HepG2 (cell line): ENCODE results near the gene PDE3A. TPM values are rescaled to one million over a fixed set of nuclear protein-coding genes. Genes with fewer than 3 reads are reported as not detected.

ENCODE experiments used
- ATAC-seq: fragments of 200-7000 bp; cut with Tn5 transposase; 3 replicates; pipeline ENCODE4 v1.9.1; 2020; ENCODE audit warnings: mild to moderate bottlenecking, moderate library complexity
- BruUV-seq: library from RNA; stranded (reverse); fragments of 400-500 nt; replicated peaks from 2 replicates; lab custom pipeline; 2021; lab: Mats Ljungman, UMichigan
- CTCF ChIA-PET: fragments of 300-600 bp; formaldehyde crosslinking; extraction: SDS; loops from one replicate; lab custom pipeline; 2021; ENCODE audit warnings: low total read pairs, inconsistent platforms, low intra/inter-chr PET ratio; lab: Yijun Ruan, JAX
- POLR2A ChIA-PET: fragments of 350-600 bp; sonication (Branson Sonifier 250); formaldehyde crosslinking; loops from one replicate; lab custom pipeline; 2020; ENCODE audit warnings: antibody characterized with exemption, inconsistent platforms; lab: Yijun Ruan, JAX
- DNase-seq: peaks from one replicate; pipeline ENCODE4 v3.0.0-alpha.2; 2015; ENCODE audit warnings: low spot score
- FAIRE-seq: peaks from 3 replicates; lab custom pipeline; 2011; peaks lifted over from hg19 to GRCh38; lab: Jason Lieb, UNC
- H2AFZ ChIP-seq: one replicate; pipeline ENCODE4 v1.6.1; 2011; ENCODE audit warnings: low read length, inconsistent platforms
- H3K27ac ChIP-seq: fragments of 300-600 bp; 3 replicates; pipeline ENCODE4 v1.8.0; 2011; ENCODE audit warnings: mixed run types, mild to moderate bottlenecking, mixed read lengths, low read length, inconsistent platforms; ENCODE audit not compliant: insufficient read depth; ENCODE audit errors: extremely low read length
- H3K27me3 ChIP-seq, 2 experiments: fragments of 200-600 bp in 1 of 2; 2 replicates in 1 of 2; 3 replicates in 1 of 2; pipeline versions ENCODE4 v1.6.0 to v1.8.0; 2011; ENCODE audit warnings: low read length in 2 of 2, mild to moderate bottlenecking in 2 of 2, moderate library complexity in 2 of 2, inconsistent platforms in 1 of 2; ENCODE audit not compliant: insufficient read depth in 2 of 2, control insufficient read depth in 1 of 2
- H3K36me3 ChIP-seq, 2 experiments: fragments of 200-600 bp in 1 of 2; replicated peaks in 1 of 2; 2 replicates in 1 of 2; 3 replicates in 1 of 2; pipeline versions ENCODE4 v1.5.1 to v1.8.0; 2011; ENCODE audit warnings: low read length in 2 of 2, inconsistent platforms in 1 of 2; ENCODE audit not compliant: insufficient read depth in 2 of 2, control insufficient read depth in 1 of 2
- H3K4me1 ChIP-seq: 2 replicates; pipeline ENCODE4 v1.5.1; 2012; ENCODE audit warnings: low read length, inconsistent platforms; ENCODE audit not compliant: insufficient read depth
- H3K4me2 ChIP-seq: 2 replicates; pipeline ENCODE4 v1.6.0; 2011; ENCODE audit warnings: low read depth, low read length, inconsistent platforms
- H3K4me3 ChIP-seq, 3 experiments: fragments of 200-600 bp in 1 of 3; sonication (generic), shearing (Covaris generic) in 1 of 3; replicated peaks in 1 of 3; 2 replicates each; pipeline ENCODE4 v1.5.1; 2011 to 2016; ENCODE audit warnings: low read length in 3 of 3, inconsistent platforms in 2 of 3, low read depth in 2 of 3, mild to moderate bottlenecking in 2 of 3, control low read depth in 1 of 3, mixed read lengths in 1 of 3; ENCODE audit not compliant: insufficient read depth in 1 of 3
- H3K79me2 ChIP-seq: one replicate; pipeline ENCODE4 v1.6.1; 2011; ENCODE audit warnings: low read length, inconsistent platforms; ENCODE audit not compliant: insufficient read depth
- H3K9ac ChIP-seq: 2 replicates; pipeline ENCODE4 v1.6.0; 2011; ENCODE audit warnings: mild to moderate bottlenecking, low read depth, low read length, inconsistent platforms; ENCODE audit not compliant: insufficient read depth
- H3K9me3 ChIP-seq: 2 replicates; pipeline ENCODE4 v1.5.1; 2012; ENCODE audit warnings: mild to moderate bottlenecking, low read length
- H4K20me1 ChIP-seq: 2 replicates; pipeline ENCODE4 v1.6.0; 2011; ENCODE audit warnings: inconsistent platforms, mild to moderate bottlenecking, low read length, moderate library complexity; ENCODE audit not compliant: insufficient read depth
- AHR ChIP-seq: IDR thresholded peaks from 2 replicates; pipeline ENCODE4 v1.6.1; 2018; ENCODE audit warnings: missing genetic modification reagents, missing compliant biosample characterization
- BORCS8-MEF2B ChIP-seq: sonication (generic); formaldehyde crosslinking; IDR thresholded peaks from 2 replicates; pipeline ENCODE4 v1.8.0; 2022; ENCODE audit warnings: mild to moderate bottlenecking, missing genetic modification reagents
- CREB1 ChIP-seq, 2 experiments: fragments of 450-650 bp in 1 of 2; IDR thresholded peaks; 2 replicates each; pipeline ENCODE4 v1.6.1; 2016 to 2017; ENCODE audit warnings: control low read depth in 1 of 2, mild to moderate bottlenecking in 1 of 2, missing compliant biosample characterization in 1 of 2, missing genetic modification characterization in 1 of 2
- EHMT2 ChIP-seq: fragments of 200-600 bp; sonication (generic); IDR thresholded peaks from 2 replicates; pipeline ENCODE4 v1.7.0; 2017; ENCODE audit warnings: antibody characterized with exemption, low read depth, low read length, borderline replicate concordance
- FOXA1 ChIP-seq, 2 experiments: fragments of 450-650 bp in 1 of 2; sonication (generic) in 1 of 2; formaldehyde crosslinking in 1 of 2; IDR thresholded peaks; 2 replicates each; pipeline versions ENCODE4 v1.4.0 to v1.6.1; 2016 to 2020; ENCODE audit warnings: missing genetic modification reagents in 1 of 2
- REPIN1 ChIP-seq: sonication (generic); formaldehyde crosslinking; IDR thresholded peaks from 2 replicates; pipeline ENCODE4 v1.8.0; 2022; ENCODE audit warnings: missing genetic modification reagents, low read depth, mild to moderate bottlenecking, borderline replicate concordance
- TEAD3 ChIP-seq: optimal IDR thresholded peaks from 2 replicates; pipeline ENCODE3; 2016; ENCODE audit warnings: borderline replicate concordance
- ZBTB20 ChIP-seq: sonication (generic); formaldehyde crosslinking; IDR thresholded peaks from 2 replicates; pipeline ENCODE4 v1.8.1; 2023; ENCODE audit warnings: missing genetic modification reagents, low read depth, mild to moderate bottlenecking, borderline replicate concordance
- ZFP36 ChIP-seq: fragments of 150-350 bp; IDR thresholded peaks from 2 replicates; pipeline ENCODE4 v1.6.1; 2018; ENCODE audit warnings: borderline replicate concordance, low read length, low read depth; ENCODE audit not compliant: partially characterized antibody
- ZNF264 ChIP-seq: sonication (generic); formaldehyde crosslinking; IDR thresholded peaks from 2 replicates; pipeline ENCODE4 v1.4.0; 2020; ENCODE audit warnings: missing genetic modification reagents
- ZNF280B ChIP-seq: sonication (generic); formaldehyde crosslinking; IDR thresholded peaks from 2 replicates; pipeline ENCODE4 v1.5.0; 2020; ENCODE audit warnings: missing genetic modification reagents, mild to moderate bottlenecking, borderline replicate concordance
- ZNF367 ChIP-seq: sonication (generic); formaldehyde crosslinking; IDR thresholded peaks from 2 replicates; pipeline ENCODE4 v1.4.0; 2020; ENCODE audit warnings: missing genetic modification reagents, borderline replicate concordance
- ZNF574 ChIP-seq: sonication (generic); formaldehyde crosslinking; IDR thresholded peaks from 2 replicates; pipeline ENCODE4 v1.4.0; 2020; ENCODE audit warnings: missing genetic modification reagents
- WGBS: methylation state at CpG from one replicate; pipeline ENCODE4 v1.1.6; 2017; ENCODE audit warnings: low lambda C conversion rate; 5-methylcytosine and 5-hydroxymethylcytosine counted together
- in situ Hi-C: cut with HindIII; loops from 2 replicates; pipeline ENCODE4 v1.10.0; 2017; ENCODE audit warnings: low pct_unique_long_range_greater_than_20kb; ENCODE audit not compliant: extremely low pct_ligation_motif_present
- intact Hi-C: fragments of 100-400 bp; cut with micrococcal nuclease; formaldehyde crosslinking; loops from one replicate; pipeline ENCODE4 v1.10.0; 2022; ENCODE audit not compliant: unreplicated experiment
- polyA plus RNA-seq, 8 experiments: library from polyadenylated mRNA; depleted of rRNA in 3 of 8; stranded (reverse) in 7 of 8; unstranded in 1 of 8; fragments of >200 nt; fragmentation: Illumina TruSeq in 4 of 8; extraction: Trizol in 4 of 8; gene quantifications; 2 replicates each; pipeline versions ENCODE4 v1.2.1 to v1.2.3, GENCODE V29; 2011 to 2016; ENCODE audit warnings: low read depth in 4 of 8, missing spikeins in 1 of 8, mixed read lengths in 1 of 8; ENCODE audit not compliant: insufficient read depth in 1 of 8
- total RNA-seq, 5 experiments: library from RNA; depleted of rRNA; stranded (reverse); fragments of >200 nt; fragmentation: Illumina TruSeq; extraction: Trizol; gene quantifications; 2 replicates each; pipeline ENCODE4 v1.2.3, GENCODE V29; 2016; ENCODE audit warnings: low read depth in 1 of 5

The PDE3A gene
- total and polyA plus RNA-seq, 2 of the 13 experiments (the other 11 are each of a cell fraction or from before 2014, with no cell fraction given), result 0.77 to 1.5 TPM

- no peaks in the 10 kb centered on the region for H3K4me1 ChIP-seq
These were observed 124.0 kb downstream of the PDE3A start for GRCh38 chr12:20492251-20492760.

GRCh38 chr12:20493934-20494333, 125.6 kb downstream of the PDE3A start:
- no TSS peak for BruUV-seq
- in situ Hi-C loops, result no loop called here
- Histone ChIP-seq H3K4me2 (no peak overlapping the region), H3K79me2 (no peaks in the 10 kb centered on the region), H3K27ac (no peak overlapping the region), H3K4me1 (no peaks in the 10 kb centered on the region), H3K4me3 (no peak overlapping the region), H4K20me1 (no peaks in the 10 kb centered on the region), H3K9me3 (peaks cover 3% of the 10 kb centered on the region; the same call in 1 of the 2 replicates), H2AFZ (no peak overlapping the region), H3K27me3 (no peaks in the 10 kb centered on the region), H3K36me3 (no peaks in the 10 kb centered on the region), H3K9ac (no peak overlapping the region)
- ChIA-PET CTCF (no interaction called here), POLR2A (no interaction called here)
- no peak for DNase-seq
- FAIRE-seq, result no peak
- TF ChIP-seq ZBTB20 (no peak), ZFP36 (no peak), REPIN1 (CRISPR knock-in tag) (no peak), EHMT2 (no peak), ZNF280B (CRISPR knock-in tag) (no peak), BORCS8-MEF2B (CRISPR knock-in tag) (no peak), TEAD3 (CRISPR knock-in tag) (no peak), FOXA1 (IDR thresholded peaks at IDR 0.05) (no peak), FOXA1 (CRISPR knock-in tag; IDR thresholded peaks at IDR 0.05) (no peak), ZNF367 (CRISPR knock-in tag) (no peak), CREB1 (IDR thresholded peaks at IDR 0.05) (no peak), CREB1 (CRISPR knock-in tag; IDR thresholded peaks at IDR 0.05) (no peak), ZNF574 (CRISPR knock-in tag) (no peak)
- ATAC-seq, result no peak
- 11% methylated on average over 1 of the region's 1 CpG for WGBS
- intact Hi-C loops, result no loop called here

More at GRCh38 chr12:20492251-20492760, 124.0 kb downstream of the PDE3A start:
- H3K4me3 ChIP-seq, result no peak overlapping the region
- no peak for TF ChIP-seq ZNF264 (CRISPR knock-in tag)
- TF ChIP-seq AHR (CRISPR knock-in tag), result no peak
- TF ChIP-seq, all 625 proteins: peak for 0
- no peaks in the 10 kb centered on the region for H3K79me2 ChIP-seq
- no peaks in the 10 kb centered on the region for H3K36me3 ChIP-seq
- no peaks in the 10 kb centered on the region for H3K27me3 ChIP-seq
- FAIRE-seq, result no peak
- no peak overlapping the region for H3K9ac ChIP-seq
- no peaks in the 10 kb centered on the region for H3K9me3 ChIP-seq
- in situ Hi-C loops, result no loop called here
- DNase-seq, result no peak
- no peak for ATAC-seq
- POLR2A ChIA-PET, result no interaction called here
- no peaks in the 10 kb centered on the region for H4K20me1 ChIP-seq
- WGBS, result 9% methylated on average over 4 of the region's 4 CpGs
- no TSS peak for BruUV-seq
- CTCF ChIA-PET, result no interaction called here
- H3K4me2 ChIP-seq, result no peak overlapping the region
- no peak overlapping the region for H3K27ac ChIP-seq
- H2AFZ ChIP-seq, result no peak overlapping the region
- intact Hi-C loops, result no loop called here
